ENCODE results near the gene MUC5AC. TPM values are rescaled to one million over a fixed set of nuclear protein-coding genes. Genes with fewer than 3 reads are reported as not detected.

Gene MUC5AC
- total and polyA plus RNA-seq, 8 donors: 0.04 to 0.75 (median 0.37) TPM; not detected in 1

- Histone ChIP-seq H3K4me3 (no peak overlapping the region), H3K36me3 (no peaks in the 10 kb centered on the region), H3K27me3 (peaks cover 0 to 82% of the 10 kb centered on the region in 2 donors), H3K4me1 (no peaks in the 10 kb centered on the region), H3K27ac (no peak overlapping the region), H3K9me3 (no peaks in the 10 kb centered on the region)
- DNase-seq (peak in 2 of 4 donors; percentile 14 to 76), ATAC-seq (no peak)
- TF ChIP-seq CTCF (IDR thresholded peaks at IDR 0.05): no peak
- intact Hi-C loops (cut with DNase I): no loop called here
Observed at GRCh38 chr11:1198561-1199240, 40.9 kb downstream of the MUC5AC start.

DNA sequence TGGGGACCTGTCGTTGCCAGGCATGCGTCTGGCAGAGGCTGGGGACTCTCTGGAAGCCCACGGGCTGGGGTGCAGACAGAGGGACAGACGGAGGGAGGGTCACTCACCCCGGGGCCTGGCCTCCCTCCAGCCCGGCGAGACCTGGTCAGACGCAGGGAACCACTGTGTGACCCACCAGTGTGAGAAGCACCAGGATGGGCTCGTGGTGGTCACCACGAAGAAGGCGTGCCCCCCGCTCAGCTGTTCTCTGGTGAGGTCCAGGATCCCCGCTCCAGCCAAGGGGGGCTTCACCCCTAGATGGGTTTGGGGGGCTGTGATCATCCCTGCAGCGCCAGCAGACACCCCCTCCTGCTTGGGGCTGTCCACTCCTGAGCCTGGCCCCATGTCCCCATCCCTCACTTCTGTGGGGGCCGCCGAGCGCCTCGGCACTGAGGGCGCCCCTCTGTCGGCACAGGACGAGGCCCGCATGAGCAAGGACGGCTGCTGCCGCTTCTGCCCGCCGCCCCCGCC, 41.5 kb downstream of the MUC5AC start:
- intact Hi-C loops (cut with DNase I): no loop called here
- H3K4me1 ChIP-seq: no peaks in the 10 kb centered on the region
- no peak for TF ChIP-seq CTCF (IDR thresholded peaks at IDR 0.05)
- no peaks in the 10 kb centered on the region for H3K36me3 ChIP-seq
- ATAC-seq: no peak
- peak in 1 of 4 donors; percentile 70 for DNase-seq
- H3K27ac ChIP-seq: no peak overlapping the region
- H3K4me3 ChIP-seq: no peak overlapping the region
- no peaks in the 10 kb centered on the region for H3K9me3 ChIP-seq
- H3K27me3 ChIP-seq: peaks cover 0 to 87% of the 10 kb centered on the region in 2 donors

DNA sequence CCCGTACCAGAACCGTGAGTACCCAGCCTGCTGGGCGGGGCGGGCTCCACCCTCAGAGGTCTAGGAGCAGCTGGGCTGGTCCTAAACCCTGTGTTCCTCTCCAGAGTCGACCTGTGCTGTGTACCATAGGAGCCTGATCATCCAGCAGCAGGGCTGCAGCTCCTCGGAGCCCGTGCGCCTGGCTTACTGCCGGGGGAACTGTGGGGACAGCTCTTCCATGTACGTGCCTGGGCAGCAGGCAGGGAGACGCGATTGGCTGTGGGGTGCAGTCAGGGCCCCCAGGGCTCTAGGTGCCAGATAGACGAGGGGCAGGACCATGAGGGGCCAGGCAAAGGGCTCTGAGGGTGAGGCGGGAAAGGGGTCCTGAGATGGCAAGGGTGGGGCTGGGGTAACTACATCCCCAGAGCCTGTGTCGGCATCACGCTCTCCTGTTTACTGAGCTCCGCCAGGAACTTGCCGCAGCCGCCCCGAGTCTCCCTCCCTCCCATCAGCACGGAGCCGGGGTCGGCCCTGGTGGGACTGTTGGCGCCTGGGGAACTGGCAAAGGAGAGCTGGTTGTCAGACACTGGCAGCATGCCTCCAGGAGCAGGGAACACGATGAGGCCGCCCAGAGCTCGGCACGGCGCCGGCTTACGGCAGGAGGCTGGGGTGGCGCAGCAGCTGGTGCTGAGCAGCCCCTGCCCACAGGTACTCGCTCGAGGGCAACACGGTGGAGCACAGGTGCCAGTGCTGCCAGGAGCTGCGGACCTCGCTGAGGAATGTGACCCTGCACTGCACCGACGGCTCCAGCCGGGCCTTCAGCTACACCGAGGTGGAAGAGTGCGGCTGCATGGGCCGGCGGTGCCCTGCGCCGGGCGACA, 42.2 kb downstream of the MUC5AC start:
- no peak overlapping the region for H3K27ac ChIP-seq
- H3K4me1 ChIP-seq: no peaks in the 10 kb centered on the region
- no peak overlapping the region for H3K4me3 ChIP-seq
- H3K27me3 ChIP-seq: peaks cover 0 to 88% of the 10 kb centered on the region in 2 donors
- TF ChIP-seq CTCF (IDR thresholded peaks at IDR 0.05): no peak
- no peaks in the 10 kb centered on the region for H3K9me3 ChIP-seq
- H3K36me3 ChIP-seq: no peaks in the 10 kb centered on the region
- DNase-seq (peak in 1 of 4 donors; percentile 73), ATAC-seq (no peak)
- intact Hi-C loops (cut with DNase I): loop anchor here in 1 of 2 donors (5.0 kb wide), 1 partner anchor 317 kb away; no protein-coding TSS in a partner anchor

- no peak overlapping the region for H3K27ac ChIP-seq
- TF ChIP-seq CTCF (IDR thresholded peaks at IDR 0.05): no peak
- ATAC-seq (no peak), DNase-seq (peak in 1 of 4 donors; percentile 30)
- peaks cover 0 to 85% of the 10 kb centered on the region in 2 donors for H3K27me3 ChIP-seq
- H3K36me3 ChIP-seq: no peaks in the 10 kb centered on the region
- intact Hi-C loops (cut with DNase I): loop anchor here in 1 of 2 donors (5.0 kb wide), 1 partner anchor 317 kb away; no protein-coding TSS in a partner anchor
- H3K4me3 ChIP-seq: no peak overlapping the region
- H3K4me1 ChIP-seq: no peaks in the 10 kb centered on the region
- H3K9me3 ChIP-seq: no peaks in the 10 kb centered on the region
Observed at GRCh38 chr11:1200611-1201191, 42.9 kb downstream of the MUC5AC start.
